Hematopoietic multipotent progenitor cell treated with erythropoietin and hydrocortisone succinate and interleukin-3 and kit ligand, for 17 days (in vitro differentiated cells): ENCODE results near the gene FGF13.

Experiments used
- DNase-seq: peaks from one replicate; pipeline ENCODE4 v3.0.0-alpha.2; 2015; ENCODE audit warnings: low spot score

Gene FGF13

DNA sequence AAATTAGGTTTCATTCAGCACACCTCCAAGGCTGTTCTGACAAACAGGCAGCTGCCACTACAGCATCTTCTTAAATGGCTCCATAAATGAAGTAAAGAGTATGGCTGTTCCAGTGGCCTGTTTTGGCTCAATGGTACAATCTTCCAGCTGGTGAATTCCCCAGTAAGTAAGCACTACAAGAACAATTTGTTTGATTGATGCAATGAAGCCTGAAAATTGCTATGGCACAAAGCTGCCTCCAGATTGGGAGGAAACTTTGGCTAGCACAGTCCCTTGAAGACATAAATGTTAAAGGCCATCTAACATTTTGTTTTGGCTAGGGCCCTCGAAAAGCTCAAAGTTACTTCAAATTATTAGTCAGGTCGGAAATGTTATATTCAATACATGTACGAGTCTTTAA is 47.5 kb downstream of the FGF13 start:
- DNase-seq: no peak

- DNase-seq: no peak
These were observed 60.0 kb downstream of the FGF13 start for GRCh38 chrX:138651494-138651893.

GRCh38 chrX:138648568-138648967 is 62.9 kb downstream of the FGF13 start:
- no peak for DNase-seq

GRCh38 chrX:138638996-138639395 is 72.5 kb downstream of the FGF13 start:
- no peak for DNase-seq
